Fibroblast of villous mesenchyme (primary cell): ENCODE measurements around the gene FXYD3. TPM values are rescaled to one million over a fixed set of nuclear protein-coding genes. Genes with fewer than 3 reads are reported as not detected.
A peak's percentile ranks its signal among the peaks of the same experiment; 100 is the strongest.

Experiments used
- DNase-seq: peaks from one replicate; pipeline ENCODE4 v3.0.0-alpha.2; 2010; ENCODE audit warnings: low read depth
- H3K4me3 ChIP-seq: 2 replicates; pipeline ENCODE4 v1.5.1; 2011; ENCODE audit warnings: low read depth, mild to moderate bottlenecking, low read length
- CTCF ChIP-seq: IDR thresholded peaks from 2 replicates; pipeline ENCODE4 v1.5.1; 2012; ENCODE audit warnings: low read depth, mild to moderate bottlenecking, low read length; ENCODE audit not compliant: insufficient read depth
- total RNA-seq: library from RNA; depleted of rRNA; stranded (reverse); fragments of >200 nt; gene quantifications from 2 replicates; pipeline ENCODE4 v1.2.3, GENCODE V29; 2012

Gene FXYD3
- total RNA-seq, 1 donor = not detected

GRCh38 chr19:35085947-35086346 lies 29.7 kb upstream of the FXYD3 start:
- no peak for DNase-seq
- no peak overlapping the region for H3K4me3 ChIP-seq
- TF ChIP-seq CTCF = no peak

GRCh38 chr19:35086455-35086854 lies 29.2 kb upstream of the FXYD3 start:
- no peak for TF ChIP-seq CTCF
- DNase-seq = no peak

GRCh38 chr19:35087393-35087792 lies 28.2 kb upstream of the FXYD3 start:
- TF ChIP-seq CTCF = no peak
- no peak for DNase-seq
- H3K4me3 ChIP-seq = no peak overlapping the region

More at GRCh38 chr19:35086455-35086854, 29.2 kb upstream of the FXYD3 start:
- no peak overlapping the region for H3K4me3 ChIP-seq

GRCh38 chr19:35088131-35088913 lies 27.3 kb upstream of the FXYD3 start:
- no peak overlapping the region for H3K4me3 ChIP-seq
- DNase-seq = peak; percentile 42
- no peak for TF ChIP-seq CTCF

GRCh38 chr19:35089554-35089953 lies 26.1 kb upstream of the FXYD3 start:
- TF ChIP-seq CTCF = no peak
- no peak overlapping the region for H3K4me3 ChIP-seq
- DNase-seq = no peak

GRCh38 chr19:35090160-35090505 lies 25.5 kb upstream of the FXYD3 start:
- TF ChIP-seq CTCF = no peak
- H3K4me3 ChIP-seq = no peak overlapping the region
- no peak for DNase-seq

GRCh38 chr19:35090506-35091214 lies 25.0 kb upstream of the FXYD3 start:
- DNase-seq = peak; percentile 58
- no peak overlapping the region for H3K4me3 ChIP-seq
- peak; percentile 64 for TF ChIP-seq CTCF
